GM18519 (cell line): Measurements from ENCODE around the gene TMEM151B.

Experiments used
- ATAC-seq: cut with Tn5 transposase; IDR thresholded peaks from one replicate; pipeline ENCODE4 v1.9.1; 2021; ENCODE audit warnings: mild to moderate bottlenecking, moderate library complexity; ENCODE audit not compliant: unreplicated experiment, low FRiP score

The TMEM151B gene

GRCh38 chr6:44276667-44277640 lies 6.7 kb downstream of the TMEM151B start:
- ATAC-seq: no peak

- no peak for ATAC-seq
Observed at GRCh38 chr6:44277763-44278162, 7.5 kb downstream of the TMEM151B start.

- no peak for ATAC-seq
Observed at GRCh38 chr6:44278315-44278714, 8.1 kb downstream of the TMEM151B start.

GRCh38 chr6:44278774-44279697 lies 8.8 kb downstream of the TMEM151B start:
- no peak for ATAC-seq

GRCh38 chr6:44284121-44284520 lies 13.9 kb downstream of the TMEM151B start:
- no peak for ATAC-seq

- no peak for ATAC-seq
Observed at GRCh38 chr6:44284867-44285266, 14.6 kb downstream of the TMEM151B start.

- ATAC-seq: no peak
Observed at GRCh38 chr6:44285552-44286284, 15.5 kb downstream of the TMEM151B start.

GRCh38 chr6:44286285-44286565 lies 16.0 kb downstream of the TMEM151B start:
- ATAC-seq: no peak

- ATAC-seq: no peak
Observed at GRCh38 chr6:44286747-44287146, 16.5 kb downstream of the TMEM151B start.

GRCh38 chr6:44289726-44290260 lies 19.5 kb downstream of the TMEM151B start:
- no peak for ATAC-seq

- no peak for ATAC-seq
Observed at GRCh38 chr6:44291841-44292240, 21.6 kb downstream of the TMEM151B start.

GRCh38 chr6:44292661-44293365 lies 22.6 kb downstream of the TMEM151B start:
- no peak for ATAC-seq

- no peak for ATAC-seq
Observed at GRCh38 chr6:44294832-44295791, 24.9 kb downstream of the TMEM151B start.

GRCh38 chr6:44297063-44298038 lies 27.1 kb downstream of the TMEM151B start:
- ATAC-seq: no peak

GRCh38 chr6:44298055-44298803 lies 28.0 kb downstream of the TMEM151B start:
- ATAC-seq: no peak

GRCh38 chr6:44298864-44299263 lies 28.6 kb downstream of the TMEM151B start:
- no peak for ATAC-seq

GRCh38 chr6:44300292-44300823 lies 30.1 kb downstream of the TMEM151B start:
- no peak for ATAC-seq
